GM23338 (cell line): Measurements from ENCODE around the gene NAA16. TPM values are rescaled to one million over a fixed set of nuclear protein-coding genes. Genes with fewer than 3 reads are reported as not detected.

Experiments
- ATAC-seq: fragments of 200-7000 bp; cut with Tn5 transposase; 3 replicates; pipeline ENCODE4 v1.9.1; 2020
- DNase-seq: peaks from one replicate; pipeline ENCODE4 v3.0.0-alpha.2; 2015; ENCODE audit warnings: low spot score
- H2AFZ ChIP-seq: fragments of 200-600 bp; sonication (generic); 2 replicates; pipeline ENCODE4 v1.8.0; 2016; ENCODE audit warnings: antibody characterized with exemption, mild to moderate bottlenecking, moderate library complexity
- H3F3A ChIP-seq: fragments of 200-600 bp; sonication (generic); replicated peaks from 2 replicates; pipeline ENCODE4 v1.8.0; 2017; ENCODE audit warnings: antibody characterized with exemption, mixed run types, low read depth
- H3K27ac ChIP-seq: fragments of 200-600 bp; sonication (generic); 2 replicates; pipeline ENCODE4 v1.6.1; 2016; ENCODE audit warnings: low read depth
- H3K27me3 ChIP-seq: fragments of 200-600 bp; sonication (generic); 2 replicates; pipeline ENCODE4 v1.8.0; 2016; ENCODE audit warnings: mild to moderate bottlenecking, mixed run types, moderate library complexity; ENCODE audit not compliant: insufficient read depth
- H3K36me3 ChIP-seq: fragments of 200-600 bp; sonication (generic); 2 replicates; pipeline ENCODE4 v1.8.0; 2016; ENCODE audit warnings: mild to moderate bottlenecking; ENCODE audit not compliant: insufficient read depth
- H3K4me1 ChIP-seq: fragments of 200-600 bp; sonication (generic); 2 replicates; pipeline ENCODE4 v1.8.0; 2016; ENCODE audit warnings: mild to moderate bottlenecking, moderate library complexity; ENCODE audit not compliant: insufficient read depth
- H3K4me2 ChIP-seq: fragments of 200-600 bp; sonication (generic); 2 replicates; pipeline ENCODE4 v1.7.1; 2017; ENCODE audit warnings: mixed run types
- H3K4me3 ChIP-seq: fragments of 200-600 bp; sonication (generic); 2 replicates; pipeline ENCODE4 v1.6.1; 2016; ENCODE audit warnings: mixed run types
- H3K79me2 ChIP-seq: fragments of 200-600 bp; sonication (generic); replicated peaks from 2 replicates; pipeline ENCODE4 v1.8.0; 2017; ENCODE audit warnings: mild to moderate bottlenecking; ENCODE audit not compliant: insufficient read depth
- H3K9me2 ChIP-seq: fragments of 200-600 bp; sonication (generic); 2 replicates; pipeline ENCODE4 v1.8.0; 2017; ENCODE audit not compliant: insufficient read depth
- H4K20me1 ChIP-seq: fragments of 200-600 bp; sonication (generic); replicated peaks from 2 replicates; pipeline ENCODE4 v1.8.0; 2017; ENCODE audit warnings: mild to moderate bottlenecking; ENCODE audit not compliant: insufficient read depth
- H3K27ac Mint-ChIP-seq: 2 replicates; pipeline ENCODE4 v1.8.0; 2020; ENCODE audit warnings: inconsistent platforms, mild to moderate bottlenecking, moderate library complexity, mixed read lengths
- H3K27me3 Mint-ChIP-seq: 3 replicates; pipeline ENCODE4 v1.8.0; 2022; ENCODE audit warnings: low read depth, mild to moderate bottlenecking, moderate library complexity, mixed read lengths, inconsistent platforms; ENCODE audit not compliant: insufficient read depth, poor library complexity
- H3K36me3 Mint-ChIP-seq: 3 replicates; pipeline ENCODE4 v1.8.0; 2021; ENCODE audit warnings: low read depth, mild to moderate bottlenecking, inconsistent platforms, moderate library complexity, mixed read lengths
- H3K4me1 Mint-ChIP-seq: 3 replicates; pipeline ENCODE4 v1.8.0; 2020; ENCODE audit warnings: mild to moderate bottlenecking, inconsistent platforms, mixed read lengths
- H3K4me3 Mint-ChIP-seq: 3 replicates; pipeline ENCODE4 v1.8.0; 2021; ENCODE audit warnings: moderate library complexity, mild to moderate bottlenecking, inconsistent platforms, mixed read lengths
- H3K9me3 Mint-ChIP-seq: 3 replicates; pipeline ENCODE4 v1.8.0; 2020; ENCODE audit warnings: moderate library complexity, mild to moderate bottlenecking, inconsistent platforms, mixed read lengths
- CREB1 ChIP-seq: fragments of 250-450 bp; sonication (Bioruptor Pico); IDR thresholded peaks from 2 replicates; pipeline ENCODE4 v1.5.0; 2020; ENCODE audit warnings: low read depth, mild to moderate bottlenecking, moderate library complexity
- EZH2 ChIP-seq: fragments of 200-600 bp; sonication (generic); IDR thresholded peaks from one replicate; pipeline ENCODE4 v1.8.0; 2017; ENCODE audit warnings: antibody characterized with exemption, mild to moderate bottlenecking, low read depth; ENCODE audit not compliant: unreplicated experiment
- JUNB ChIP-seq: IDR thresholded peaks from one replicate; pipeline ENCODE4 v1.6.1; 2016; ENCODE audit warnings: antibody characterized with exemption; ENCODE audit not compliant: unreplicated experiment
- NANOG ChIP-seq: IDR thresholded peaks from 2 replicates; pipeline ENCODE4 v1.6.1; 2016; ENCODE audit warnings: antibody characterized with exemption, borderline replicate concordance
- POLR2AphosphoS5 ChIP-seq: IDR thresholded peaks from 2 replicates; pipeline ENCODE4 v1.6.1; 2016; ENCODE audit warnings: antibody characterized with exemption, low read depth
- STAT1 ChIP-seq: IDR thresholded peaks from one replicate; pipeline ENCODE4 v1.6.1; 2016; ENCODE audit warnings: antibody characterized with exemption; ENCODE audit not compliant: unreplicated experiment
- ZNF114 ChIP-seq: fragments of 250-450 bp; sonication (Bioruptor Pico); IDR thresholded peaks from 2 replicates; pipeline ENCODE4 v1.5.0; 2020; ENCODE audit warnings: mild to moderate bottlenecking, moderate library complexity
- ZNF331 ChIP-seq: fragments of 250-450 bp; sonication (Bioruptor Pico); IDR thresholded peaks from 2 replicates; pipeline ENCODE4 v1.5.0; 2020; ENCODE audit warnings: low read depth, mild to moderate bottlenecking, moderate library complexity
- polyA plus RNA-seq: library from polyadenylated mRNA; unstranded; fragments of >200 nt; fragmentation: Nextera tagmentation; extraction: Ambion mirVana; gene quantifications from 2 replicates; pipeline ENCODE4 v1.2.1, GENCODE V29; 2016
- total RNA-seq: library from RNA; depleted of rRNA; stranded (reverse); fragments of >200 nt; shearing (Covaris generic); gene quantifications from 2 replicates; pipeline ENCODE4 v1.2.3, GENCODE V29; 2014
- TF ChIP-seq, protein P1 (sequence below): IDR thresholded peaks from 2 replicates; pipeline ENCODE4 v1.6.1; 2016; ENCODE audit warnings: antibody characterized with exemption
- TF ChIP-seq, protein P2 (sequence below): fragments of 250-450 bp; sonication (Bioruptor Pico); IDR thresholded peaks from 2 replicates; pipeline ENCODE4 v1.5.0; 2020; ENCODE audit warnings: mild to moderate bottlenecking, moderate library complexity
- TF ChIP-seq, protein P3 (sequence below), 2 experiments: fragments of 200-600 bp in 1 of 2; sonication (generic) in 1 of 2; conservative IDR thresholded peaks; 2 replicates each; pipeline versions ENCODE4 v1.5.1 to v1.6.1; 2016 to 2017; ENCODE audit warnings: antibody characterized with exemption in 2 of 2, low read depth in 2 of 2, mild to moderate bottlenecking in 2 of 2, moderate library complexity in 1 of 2

Gene NAA16
- total and polyA plus RNA-seq, 2 experiments from 2014 or later = 42.3 to 51.7 TPM

DNA sequence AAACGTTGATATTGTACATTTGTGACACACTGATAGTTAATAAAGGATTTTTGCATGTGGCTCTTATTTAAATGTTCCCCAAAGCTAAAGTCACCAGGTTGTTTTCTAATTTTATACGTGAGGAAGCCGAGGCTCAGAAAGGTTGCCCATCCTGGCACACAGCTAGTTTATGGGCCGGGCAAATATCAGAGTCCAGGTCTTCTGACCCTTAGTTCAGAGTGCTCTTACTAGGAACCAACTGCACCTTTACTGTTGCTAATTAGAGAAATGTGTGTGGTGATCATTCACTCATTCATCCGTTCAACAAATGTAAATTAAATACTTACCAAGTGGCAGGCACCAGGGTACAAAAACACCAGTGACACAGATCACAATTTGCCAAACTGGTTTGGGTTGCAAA lies 100.0 kb downstream of the NAA16 start:
- TF ChIP-seq EZH2 (no peak), JUNB (no peak), POLR2AphosphoS5 (no peak), ZNF331 (CRISPR knock-in tag) (no peak), ZNF114 (CRISPR knock-in tag) (no peak), NANOG (no peak), STAT1 (no peak), CREB1 (no peak)
- TF ChIP-seq, protein P1, sequence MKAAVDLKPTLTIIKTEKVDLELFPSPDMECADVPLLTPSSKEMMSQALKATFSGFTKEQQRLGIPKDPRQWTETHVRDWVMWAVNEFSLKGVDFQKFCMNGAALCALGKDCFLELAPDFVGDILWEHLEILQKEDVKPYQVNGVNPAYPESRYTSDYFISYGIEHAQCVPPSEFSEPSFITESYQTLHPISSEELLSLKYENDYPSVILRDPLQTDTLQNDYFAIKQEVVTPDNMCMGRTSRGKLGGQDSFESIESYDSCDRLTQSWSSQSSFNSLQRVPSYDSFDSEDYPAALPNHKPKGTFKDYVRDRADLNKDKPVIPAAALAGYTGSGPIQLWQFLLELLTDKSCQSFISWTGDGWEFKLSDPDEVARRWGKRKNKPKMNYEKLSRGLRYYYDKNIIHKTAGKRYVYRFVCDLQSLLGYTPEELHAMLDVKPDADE = no peak
- TF ChIP-seq, protein P2, sequence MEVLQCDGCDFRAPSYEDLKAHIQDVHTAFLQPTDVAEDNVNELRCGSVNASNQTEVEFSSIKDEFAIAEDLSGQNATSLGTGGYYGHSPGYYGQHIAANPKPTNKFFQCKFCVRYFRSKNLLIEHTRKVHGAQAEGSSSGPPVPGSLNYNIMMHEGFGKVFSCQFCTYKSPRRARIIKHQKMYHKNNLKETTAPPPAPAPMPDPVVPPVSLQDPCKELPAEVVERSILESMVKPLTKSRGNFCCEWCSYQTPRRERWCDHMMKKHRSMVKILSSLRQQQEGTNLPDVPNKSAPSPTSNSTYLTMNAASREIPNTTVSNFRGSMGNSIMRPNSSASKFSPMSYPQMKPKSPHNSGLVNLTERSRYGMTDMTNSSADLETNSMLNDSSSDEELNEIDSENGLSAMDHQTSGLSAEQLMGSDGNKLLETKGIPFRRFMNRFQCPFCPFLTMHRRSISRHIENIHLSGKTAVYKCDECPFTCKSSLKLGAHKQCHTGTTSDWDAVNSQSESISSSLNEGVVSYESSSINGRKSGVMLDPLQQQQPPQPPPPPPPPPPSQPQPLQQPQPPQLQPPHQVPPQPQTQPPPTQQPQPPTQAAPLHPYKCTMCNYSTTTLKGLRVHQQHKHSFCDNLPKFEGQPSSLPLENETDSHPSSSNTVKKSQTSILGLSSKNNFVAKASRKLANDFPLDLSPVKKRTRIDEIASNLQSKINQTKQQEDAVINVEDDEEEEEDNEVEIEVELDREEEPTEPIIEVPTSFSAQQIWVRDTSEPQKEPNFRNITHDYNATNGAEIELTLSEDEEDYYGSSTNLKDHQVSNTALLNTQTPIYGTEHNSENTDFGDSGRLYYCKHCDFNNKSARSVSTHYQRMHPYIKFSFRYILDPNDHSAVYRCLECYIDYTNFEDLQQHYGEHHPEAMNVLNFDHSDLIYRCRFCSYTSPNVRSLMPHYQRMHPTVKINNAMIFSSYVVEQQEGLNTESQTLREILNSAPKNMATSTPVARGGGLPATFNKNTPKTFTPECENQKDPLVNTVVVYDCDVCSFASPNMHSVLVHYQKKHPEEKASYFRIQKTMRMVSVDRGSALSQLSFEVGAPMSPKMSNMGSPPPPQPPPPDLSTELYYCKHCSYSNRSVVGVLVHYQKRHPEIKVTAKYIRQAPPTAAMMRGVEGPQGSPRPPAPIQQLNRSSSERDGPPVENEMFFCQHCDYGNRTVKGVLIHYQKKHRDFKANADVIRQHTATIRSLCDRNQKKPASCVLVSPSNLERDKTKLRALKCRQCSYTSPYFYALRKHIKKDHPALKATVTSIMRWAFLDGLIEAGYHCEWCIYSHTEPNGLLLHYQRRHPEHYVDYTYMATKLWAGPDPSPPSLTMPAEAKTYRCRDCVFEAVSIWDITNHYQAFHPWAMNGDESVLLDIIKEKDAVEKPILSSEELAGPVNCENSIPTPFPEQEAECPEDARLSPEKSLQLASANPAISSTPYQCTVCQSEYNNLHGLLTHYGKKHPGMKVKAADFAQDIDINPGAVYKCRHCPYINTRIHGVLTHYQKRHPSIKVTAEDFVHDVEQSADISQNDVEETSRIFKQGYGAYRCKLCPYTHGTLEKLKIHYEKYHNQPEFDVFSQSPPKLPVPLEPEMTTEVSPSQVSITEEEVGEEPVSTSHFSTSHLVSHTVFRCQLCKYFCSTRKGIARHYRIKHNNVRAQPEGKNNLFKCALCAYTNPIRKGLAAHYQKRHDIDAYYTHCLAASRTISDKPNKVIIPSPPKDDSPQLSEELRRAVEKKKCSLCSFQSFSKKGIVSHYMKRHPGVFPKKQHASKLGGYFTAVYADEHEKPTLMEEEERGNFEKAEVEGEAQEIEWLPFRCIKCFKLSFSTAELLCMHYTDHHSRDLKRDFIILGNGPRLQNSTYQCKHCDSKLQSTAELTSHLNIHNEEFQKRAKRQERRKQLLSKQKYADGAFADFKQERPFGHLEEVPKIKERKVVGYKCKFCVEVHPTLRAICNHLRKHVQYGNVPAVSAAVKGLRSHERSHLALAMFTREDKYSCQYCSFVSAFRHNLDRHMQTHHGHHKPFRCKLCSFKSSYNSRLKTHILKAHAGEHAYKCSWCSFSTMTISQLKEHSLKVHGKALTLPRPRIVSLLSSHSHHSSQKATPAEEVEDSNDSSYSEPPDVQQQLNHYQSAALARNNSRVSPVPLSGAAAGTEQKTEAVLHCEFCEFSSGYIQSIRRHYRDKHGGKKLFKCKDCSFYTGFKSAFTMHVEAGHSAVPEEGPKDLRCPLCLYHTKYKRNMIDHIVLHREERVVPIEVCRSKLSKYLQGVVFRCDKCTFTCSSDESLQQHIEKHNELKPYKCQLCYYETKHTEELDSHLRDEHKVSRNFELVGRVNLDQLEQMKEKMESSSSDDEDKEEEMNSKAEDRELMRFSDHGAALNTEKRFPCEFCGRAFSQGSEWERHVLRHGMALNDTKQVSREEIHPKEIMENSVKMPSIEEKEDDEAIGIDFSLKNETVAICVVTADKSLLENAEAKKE = no peak
- TF ChIP-seq, protein P3, sequence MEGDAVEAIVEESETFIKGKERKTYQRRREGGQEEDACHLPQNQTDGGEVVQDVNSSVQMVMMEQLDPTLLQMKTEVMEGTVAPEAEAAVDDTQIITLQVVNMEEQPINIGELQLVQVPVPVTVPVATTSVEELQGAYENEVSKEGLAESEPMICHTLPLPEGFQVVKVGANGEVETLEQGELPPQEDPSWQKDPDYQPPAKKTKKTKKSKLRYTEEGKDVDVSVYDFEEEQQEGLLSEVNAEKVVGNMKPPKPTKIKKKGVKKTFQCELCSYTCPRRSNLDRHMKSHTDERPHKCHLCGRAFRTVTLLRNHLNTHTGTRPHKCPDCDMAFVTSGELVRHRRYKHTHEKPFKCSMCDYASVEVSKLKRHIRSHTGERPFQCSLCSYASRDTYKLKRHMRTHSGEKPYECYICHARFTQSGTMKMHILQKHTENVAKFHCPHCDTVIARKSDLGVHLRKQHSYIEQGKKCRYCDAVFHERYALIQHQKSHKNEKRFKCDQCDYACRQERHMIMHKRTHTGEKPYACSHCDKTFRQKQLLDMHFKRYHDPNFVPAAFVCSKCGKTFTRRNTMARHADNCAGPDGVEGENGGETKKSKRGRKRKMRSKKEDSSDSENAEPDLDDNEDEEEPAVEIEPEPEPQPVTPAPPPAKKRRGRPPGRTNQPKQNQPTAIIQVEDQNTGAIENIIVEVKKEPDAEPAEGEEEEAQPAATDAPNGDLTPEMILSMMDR (conservative IDR thresholded peaks at IDR 0.05; ENCODE audit: low read depth in 2 of 2) = no peak
- H3K4me2 ChIP-seq = no peak overlapping the region
- H3K36me3 Mint-ChIP-seq = no peaks in the 10 kb centered on the region
- H3K79me2 ChIP-seq = no peaks in the 10 kb centered on the region
- H3K27me3 ChIP-seq = no peaks in the 10 kb centered on the region
- H3F3A ChIP-seq = no peaks in the 10 kb centered on the region
- no peak overlapping the region for H3K27ac ChIP-seq
- no peaks in the 10 kb centered on the region for H3K9me3 Mint-ChIP-seq
- H3K27me3 Mint-ChIP-seq = no peaks in the 10 kb centered on the region
- no peak overlapping the region for H3K4me3 Mint-ChIP-seq
- no peak overlapping the region for H3K27ac Mint-ChIP-seq
- H3K4me1 ChIP-seq = no peaks in the 10 kb centered on the region
- no peak overlapping the region for H3K4me3 ChIP-seq
- ATAC-seq (no peak), DNase-seq (no peak)
- H3K4me1 Mint-ChIP-seq = peaks cover 4% of the 10 kb centered on the region; the same call in 1 of the 3 replicates
- no peaks in the 10 kb centered on the region for H3K9me2 ChIP-seq
- H2AFZ ChIP-seq = no peak overlapping the region
- no peaks in the 10 kb centered on the region for H4K20me1 ChIP-seq
- H3K36me3 ChIP-seq = no peaks in the 10 kb centered on the region
